Keratinocyte (primary cell): ENCODE results near the gene NR1H3.

Experiments
- CTCF ChIP-seq, 3 experiments: IDR thresholded peaks in 1 of 3; conservative IDR thresholded peaks in 1 of 3; optimal IDR thresholded peaks in 1 of 3; 2 replicates in 2 of 3; 3 replicates in 1 of 3; pipeline versions ENCODE3 to v1.5.1; 2011; ENCODE audit warnings: low read length in 3 of 3, mild to moderate bottlenecking in 3 of 3, moderate library complexity in 2 of 3, control low read depth in 1 of 3, inconsistent platforms in 1 of 3; ENCODE audit not compliant: insufficient read depth in 2 of 3; ENCODE audit errors: extremely low read depth in 1 of 3
- EZH2 ChIP-seq: IDR thresholded peaks from one replicate; pipeline ENCODE4 v1.6.1; 2012; ENCODE audit warnings: inconsistent platforms, mild to moderate bottlenecking, low read length, moderate library complexity

GRCh38 chr11:47264119-47264518, 6.3 kb downstream of the NR1H3 start:
- TF ChIP-seq CTCF (optimal IDR thresholded peaks at IDR 0.05 in 1 of 3, IDR thresholded peaks at IDR 0.05 in 1 of 3, conservative IDR thresholded peaks at IDR 0.05 in 1 of 3; ENCODE audit: extremely low read depth in 1 of 3, insufficient read depth in 2 of 3, low read length in 3 of 3) = no peak
- no peak for TF ChIP-seq EZH2
